HEK293T (cell line): Measurements from ENCODE around the gene MED12L.

ENCODE experiments used
- CTCF ChIA-PET: fragments of 350-600 bp; formaldehyde crosslinking; extraction: SDS; loops from one replicate; lab custom pipeline; 2021; ENCODE audit warnings: antibody characterized with exemption, inconsistent platforms; lab: Yijun Ruan, JAX
- POLR2A ChIA-PET: fragments of 350-600 bp; formaldehyde crosslinking; extraction: SDS; loops from one replicate; lab custom pipeline; 2020; ENCODE audit warnings: antibody characterized with exemption, inconsistent platforms; lab: Yijun Ruan, JAX
- DNase-seq: peaks from one replicate; pipeline ENCODE4 v3.0.0; 2012; ENCODE audit warnings: mixed read lengths; ENCODE audit errors: extremely low spot score
- ARNT ChIP-seq: fragments of 450-650 bp; IDR thresholded peaks from 2 replicates; pipeline ENCODE4 v1.6.1; 2017; ENCODE audit warnings: mild to moderate bottlenecking
- BHLHE40 ChIP-seq: fragments of 450-650 bp; IDR thresholded peaks from 2 replicates; pipeline ENCODE4 v1.6.1; 2016; ENCODE audit warnings: mild to moderate bottlenecking, moderate library complexity, borderline replicate concordance
- CTBP1 ChIP-seq: fragments of 450-650 bp; IDR thresholded peaks from 2 replicates; pipeline ENCODE4 v1.6.1; 2016; ENCODE audit warnings: borderline replicate concordance
- ELF4 ChIP-seq: fragments of 450-650 bp; IDR thresholded peaks from 2 replicates; pipeline ENCODE4 v1.6.1; 2017; ENCODE audit warnings: antibody characterized with exemption
- FOXA1 ChIP-seq: fragments of 450-650 bp; IDR thresholded peaks from 2 replicates; pipeline ENCODE4 v1.6.1; 2016; ENCODE audit warnings: mild to moderate bottlenecking
- FOXK2 ChIP-seq: fragments of 450-650 bp; IDR thresholded peaks from 2 replicates; pipeline ENCODE4 v1.6.1; 2016; ENCODE audit warnings: mild to moderate bottlenecking
- FOXM1 ChIP-seq: fragments of 450-650 bp; IDR thresholded peaks from 2 replicates; pipeline ENCODE4 v1.6.1; 2017; ENCODE audit warnings: mild to moderate bottlenecking, borderline replicate concordance
- HDGF ChIP-seq: fragments of 450-650 bp; IDR thresholded peaks from 2 replicates; pipeline ENCODE4 v1.6.1; 2017; ENCODE audit warnings: antibody characterized with exemption, borderline replicate concordance
- L3MBTL2 ChIP-seq: fragments of 450-650 bp; conservative IDR thresholded peaks from 2 replicates; pipeline ENCODE4 v1.6.1; 2016; ENCODE audit warnings: mild to moderate bottlenecking
- LEF1 ChIP-seq: fragments of 450-650 bp; IDR thresholded peaks from 2 replicates; pipeline ENCODE4 v1.6.1; 2017; ENCODE audit warnings: mild to moderate bottlenecking, borderline replicate concordance
- NFRKB ChIP-seq: fragments of 450-650 bp; IDR thresholded peaks from 2 replicates; pipeline ENCODE4 v1.6.1; 2016; ENCODE audit warnings: mild to moderate bottlenecking, moderate library complexity
- PKNOX1 ChIP-seq: fragments of 450-650 bp; IDR thresholded peaks from 2 replicates; pipeline ENCODE4 v1.6.1; 2016
- SP1 ChIP-seq: fragments of 450-650 bp; IDR thresholded peaks from 2 replicates; pipeline ENCODE4 v1.6.1; 2017
- SUZ12 ChIP-seq: fragments of 450-650 bp; IDR thresholded peaks from 2 replicates; pipeline ENCODE4 v1.6.1; 2016; ENCODE audit warnings: mild to moderate bottlenecking
- TARDBP ChIP-seq: fragments of 450-650 bp; IDR thresholded peaks from 2 replicates; pipeline ENCODE4 v1.6.1; 2016
- ZNF384 ChIP-seq: fragments of 450-650 bp; IDR thresholded peaks from 2 replicates; pipeline ENCODE4 v1.6.1; 2016

MED12L gene

DNA sequence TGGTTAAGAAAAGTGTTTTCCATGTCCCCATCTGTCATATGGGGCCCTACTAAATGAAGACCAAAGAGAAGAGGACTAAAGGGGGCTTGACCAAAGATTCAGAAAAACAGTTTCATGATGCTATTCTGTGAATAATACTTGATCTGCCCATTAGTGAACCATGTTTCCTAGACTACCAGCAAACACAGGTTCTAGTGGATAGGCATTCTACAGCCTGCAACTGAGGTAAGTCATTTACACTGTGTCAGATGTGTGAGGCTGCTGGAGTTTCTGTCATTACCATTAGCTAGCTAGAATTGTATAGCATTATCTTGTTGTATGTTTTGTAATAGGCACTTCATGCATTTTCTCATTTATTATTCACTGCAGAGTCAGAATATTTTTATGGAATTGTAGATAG is 111.0 kb downstream of the MED12L start:
- ChIA-PET POLR2A (no interaction called here), CTCF (no interaction called here)
- TF ChIP-seq L3MBTL2 (no peak), ELF4 (no peak), ZNF384 (no peak), CTBP1 (no peak), BHLHE40 (no peak), LEF1 (no peak), SUZ12 (no peak), SP1 (no peak), NFRKB (no peak), FOXA1 (no peak)
- no peak for DNase-seq

- POLR2A ChIA-PET = no interaction called here
Observed at GRCh38 chr3:151197228-151197627, 111.8 kb downstream of the MED12L start.

GRCh38 chr3:151197981-151198767 is 112.7 kb downstream of the MED12L start:
- ChIA-PET CTCF (interaction anchor here (0.6 kb wide), 1 partner anchor 107 kb away, joined by 3 read pairs; no protein-coding TSS in a partner anchor), POLR2A (no interaction called here)
- no peak for DNase-seq
- TF ChIP-seq CTBP1 (no peak), BHLHE40 (no peak), TARDBP (no peak), PKNOX1 (no peak), SUZ12 (no peak), L3MBTL2 (no peak), NFRKB (no peak), SP1 (no peak), LEF1 (no peak), HDGF (no peak), FOXA1 (no peak)

More at GRCh38 chr3:151197228-151197627, 111.8 kb downstream of the MED12L start:
- TF ChIP-seq PKNOX1 (no peak), BHLHE40 (no peak), ARNT (no peak), SP1 (no peak), NFRKB (no peak), FOXM1 (no peak), TARDBP (no peak), HDGF (no peak), ZNF384 (no peak), SUZ12 (no peak), ELF4 (no peak), FOXK2 (no peak), CTBP1 (no peak)
- DNase-seq = no peak
- CTCF ChIA-PET = no interaction called here

GRCh38 chr3:151198849-151199248 is 113.4 kb downstream of the MED12L start:
- ChIA-PET CTCF (no interaction called here), POLR2A (no interaction called here)
- no peak for DNase-seq
- TF ChIP-seq BHLHE40 (no peak), ZNF384 (no peak), FOXA1 (no peak), L3MBTL2 (no peak), SUZ12 (no peak), FOXK2 (no peak), FOXM1 (no peak)

DNA sequence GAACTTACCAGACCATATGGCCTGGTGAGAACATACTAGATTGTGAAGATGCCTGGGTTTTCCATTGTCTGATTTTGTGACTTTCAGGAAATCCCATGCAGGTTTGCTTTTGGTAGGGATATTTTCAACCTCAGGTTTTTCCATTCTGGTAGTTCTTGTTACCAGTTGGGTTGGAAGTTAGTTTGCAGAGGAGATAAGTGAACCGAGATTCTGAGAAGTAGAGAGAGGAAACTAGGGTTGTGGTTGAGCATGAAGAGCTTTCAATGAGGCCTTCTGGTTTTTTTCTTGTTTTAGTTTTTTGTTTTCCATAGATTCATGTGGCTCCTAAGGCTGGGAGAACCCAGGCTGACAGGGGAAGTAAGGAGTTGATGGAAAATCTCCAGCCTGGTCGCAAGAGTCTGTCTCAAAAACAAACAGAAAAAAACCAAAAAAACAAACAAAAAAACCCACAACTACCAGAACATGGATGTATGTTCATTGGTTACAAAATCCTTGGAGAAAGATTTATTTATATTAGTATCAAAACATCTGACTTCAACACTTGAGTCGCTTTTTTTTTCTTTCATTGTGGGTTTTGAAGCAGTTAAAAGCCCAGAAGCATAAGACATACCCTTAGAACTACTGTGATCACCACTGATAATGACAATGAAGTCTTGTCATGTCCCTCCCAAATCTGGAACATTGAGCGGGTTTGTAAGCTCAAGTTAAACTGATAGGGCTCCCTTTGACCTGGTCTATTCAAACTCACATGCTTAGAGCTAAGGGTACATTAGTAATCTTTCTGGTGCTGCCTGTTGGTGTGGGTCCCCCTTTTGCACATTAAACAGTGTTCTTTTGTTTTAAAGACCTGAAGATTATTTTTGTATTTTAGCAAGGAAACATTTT is 114.3 kb downstream of the MED12L start:
- ChIA-PET POLR2A (no interaction called here), CTCF (no interaction called here)
- TF ChIP-seq FOXK2 (no peak), PKNOX1 (no peak), SP1 (no peak), LEF1 (no peak), L3MBTL2 (no peak), HDGF (no peak), ARNT (no peak), FOXM1 (no peak), CTBP1 (no peak), FOXA1 (no peak), ELF4 (no peak), NFRKB (no peak), BHLHE40 (no peak), SUZ12 (no peak), ZNF384 (no peak), TARDBP (no peak)
- DNase-seq = no peak

DNA sequence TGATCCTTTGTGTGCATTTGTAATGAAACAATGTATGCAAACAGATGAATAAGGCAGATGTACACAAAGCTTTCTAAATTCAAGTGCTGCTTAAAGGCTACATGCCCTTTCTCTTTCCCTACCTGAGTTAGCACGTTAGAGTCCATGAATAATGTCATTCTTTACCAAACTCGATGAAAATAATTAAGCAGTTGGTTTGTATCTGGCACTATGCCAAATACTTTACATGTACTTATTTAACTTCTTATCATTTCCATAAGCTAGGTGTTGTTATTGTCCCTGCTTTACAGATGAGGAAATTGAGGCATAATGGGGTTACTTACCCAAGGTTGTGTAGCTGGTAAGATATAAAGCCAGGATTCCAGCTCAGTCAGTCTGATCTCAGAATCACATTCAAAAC is 115.1 kb downstream of the MED12L start:
- ChIA-PET CTCF (no interaction called here), POLR2A (no interaction called here)
- no peak for DNase-seq
- no peak for TF ChIP-seq LEF1
- TF ChIP-seq HDGF = no peak
- no peak for TF ChIP-seq PKNOX1
- no peak for TF ChIP-seq NFRKB
- TF ChIP-seq FOXA1 = no peak
- TF ChIP-seq FOXK2 = no peak
- no peak for TF ChIP-seq FOXM1
- no peak for TF ChIP-seq BHLHE40
- no peak for TF ChIP-seq ZNF384
- no peak for TF ChIP-seq CTBP1
- TF ChIP-seq L3MBTL2 = no peak
- TF ChIP-seq ARNT = no peak
- no peak for TF ChIP-seq ELF4
- no peak for TF ChIP-seq SP1
- no peak for TF ChIP-seq TARDBP
- TF ChIP-seq SUZ12 = no peak
